D721Med (cell line): ENCODE data around the gene ZNF800.
"Not testable (repeated sequence)": the region's sequence is repeated elsewhere in the genome, so short reads cannot be mapped to it uniquely, and the experiment has no call there.

Experiments
- DNase-seq: peaks from one replicate; pipeline ENCODE4 v3.0.0; 2011; ENCODE audit warnings: low spot score; ENCODE audit not compliant: insufficient read length
- FAIRE-seq: peaks from 2 replicates; lab custom pipeline; 2011; peaks lifted over from hg19 to GRCh38; lab: Jason Lieb, UNC
- CTCF ChIP-seq: IDR thresholded peaks from 2 replicates; pipeline ENCODE4 v1.5.1; 2012; ENCODE audit warnings: mild to moderate bottlenecking, control low read depth; ENCODE audit not compliant: insufficient read depth; ENCODE audit errors: missing control alignments

ZNF800 gene

GRCh38 chr7:127392566-127393367, at the start of gene ZNF800:
ZNF800 (minus strand) TSS chr7:127392708; CDS start chr7:127391557, 1,151 bp downstream.
- DNase-seq (peak; percentile 72), FAIRE-seq (no peak)
- no peak for TF ChIP-seq CTCF

GRCh38 chr7:127440206-127440605, 47.7 kb upstream of the ZNF800 start:
- no peak for TF ChIP-seq CTCF
- FAIRE-seq (no peak), DNase-seq (no peak)

GRCh38 chr7:127438836-127439235, 46.3 kb upstream of the ZNF800 start:
- FAIRE-seq = no peak
- no peak for TF ChIP-seq CTCF
- no peak for DNase-seq

GRCh38 chr7:127437837-127438236, 45.3 kb upstream of the ZNF800 start:
- DNase-seq (no peak), FAIRE-seq (no peak)
- TF ChIP-seq CTCF = no peak

- FAIRE-seq (no peak), DNase-seq (no peak)
- TF ChIP-seq CTCF = no peak
Observed at GRCh38 chr7:127437241-127437640, 44.7 kb upstream of the ZNF800 start.

- FAIRE-seq, DNase-seq: not testable (repeated sequence)
Observed at GRCh38 chr7:127429281-127429680, 36.8 kb upstream of the ZNF800 start.

GRCh38 chr7:127419196-127419595, 26.7 kb upstream of the ZNF800 start:
- TF ChIP-seq CTCF = no peak
- DNase-seq (no peak), FAIRE-seq (no peak)
